ENCODE results near the gene EPHB3.

EPHB3 gene

GRCh38 chr3:184630861-184631471 is 69.4 kb downstream of the EPHB3 start:
- no peak for DNase-seq

- DNase-seq: no peak
Observed at GRCh38 chr3:184631472-184631861, 69.9 kb downstream of the EPHB3 start.

Measured in effector CD8-positive, alpha-beta T cell (primary cell).